Calu3 (cell line): ENCODE data around the gene SHISAL2A. TPM values are rescaled to one million over a fixed set of nuclear protein-coding genes. Genes with fewer than 3 reads are reported as not detected.
"Not testable (repeated sequence)": the region's sequence is repeated elsewhere in the genome, so short reads cannot be mapped to it uniquely, and the experiment has no call there.

Experiments used
- BruUV-seq: library from RNA; stranded (reverse); fragments of 400-500 nt; replicated peaks from 2 replicates; lab custom pipeline; 2021; lab: Mats Ljungman, UMichigan
- CTCF ChIA-PET: fragments of 300-600 bp; sonication (Branson Sonifier 250); formaldehyde crosslinking; loops from one replicate; lab custom pipeline; 2022; ENCODE audit warnings: antibody characterized with exemption; lab: Charles Lee
- DNase-seq: peaks from one replicate; pipeline ENCODE4 v3.0.0; 2022
- H3K27ac Mint-ChIP-seq: one replicate; pipeline ENCODE4 v1.8.0; 2022; ENCODE audit warnings: mixed read lengths; ENCODE audit not compliant: unreplicated experiment
- H3K27me3 Mint-ChIP-seq: one replicate; pipeline ENCODE4 v1.8.0; 2022; ENCODE audit warnings: mixed read lengths; ENCODE audit not compliant: unreplicated experiment
- H3K36me3 Mint-ChIP-seq: one replicate; pipeline ENCODE4 v1.8.0; 2022; ENCODE audit warnings: mild to moderate bottlenecking, moderate library complexity, mixed read lengths; ENCODE audit not compliant: insufficient read depth, unreplicated experiment
- H3K4me1 Mint-ChIP-seq: one replicate; pipeline ENCODE4 v1.8.0; 2022; ENCODE audit warnings: mild to moderate bottlenecking, low read depth, mixed read lengths; ENCODE audit not compliant: unreplicated experiment
- H3K4me3 Mint-ChIP-seq: one replicate; pipeline ENCODE4 v1.8.0; 2022; ENCODE audit warnings: mild to moderate bottlenecking, low read depth, moderate library complexity, mixed read lengths; ENCODE audit not compliant: unreplicated experiment
- H3K9me3 Mint-ChIP-seq: one replicate; pipeline ENCODE4 v1.8.0; 2022; ENCODE audit warnings: low read depth, mixed read lengths; ENCODE audit not compliant: unreplicated experiment
- intact Hi-C: fragments of 100-400 bp; cut with micrococcal nuclease; formaldehyde crosslinking; loops from one replicate; pipeline ENCODE4 v1.10.0; 2022; ENCODE audit not compliant: unreplicated experiment
- total RNA-seq: library from RNA; stranded (reverse); gene quantifications from 2 replicates; pipeline ENCODE4 v1.2.3, GENCODE V29; 2022
- TF ChIP-seq, protein P1 (sequence below): fragments of 200-600 bp; IDR thresholded peaks from one replicate; pipeline ENCODE4 v1.8.0; 2022; ENCODE audit warnings: antibody characterized with exemption; ENCODE audit not compliant: unreplicated experiment

The SHISAL2A gene
- total RNA-seq, 1 experiment from 2014 or later = not detected

DNA sequence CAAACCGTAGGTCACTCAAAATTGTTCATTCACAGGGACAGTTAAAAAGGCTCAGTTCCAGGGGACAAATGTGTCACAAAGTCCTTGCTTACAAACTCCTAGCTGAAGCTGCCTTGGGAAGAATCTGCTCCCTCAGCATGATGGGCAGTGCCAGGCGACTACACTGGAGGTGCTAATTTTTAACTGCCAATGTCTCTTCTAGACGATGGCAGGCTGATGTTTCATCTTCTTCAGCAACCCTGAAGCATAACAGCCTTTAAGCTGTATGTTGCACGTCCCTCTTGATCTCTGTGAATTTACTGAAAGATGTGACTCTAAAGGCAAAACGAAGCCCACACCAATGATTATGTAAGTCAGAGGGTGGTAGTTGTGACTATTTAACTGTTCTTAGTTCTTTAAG is 53.9 kb downstream of the SHISAL2A start:
- CTCF ChIA-PET = interaction anchor here (1.0 to 1.2 kb wide), 2 partner anchors 9 to 134 kb away, joined by 7 read pairs; partner anchors contain the start of gene TUT4
- TF ChIP-seq, protein P1, sequence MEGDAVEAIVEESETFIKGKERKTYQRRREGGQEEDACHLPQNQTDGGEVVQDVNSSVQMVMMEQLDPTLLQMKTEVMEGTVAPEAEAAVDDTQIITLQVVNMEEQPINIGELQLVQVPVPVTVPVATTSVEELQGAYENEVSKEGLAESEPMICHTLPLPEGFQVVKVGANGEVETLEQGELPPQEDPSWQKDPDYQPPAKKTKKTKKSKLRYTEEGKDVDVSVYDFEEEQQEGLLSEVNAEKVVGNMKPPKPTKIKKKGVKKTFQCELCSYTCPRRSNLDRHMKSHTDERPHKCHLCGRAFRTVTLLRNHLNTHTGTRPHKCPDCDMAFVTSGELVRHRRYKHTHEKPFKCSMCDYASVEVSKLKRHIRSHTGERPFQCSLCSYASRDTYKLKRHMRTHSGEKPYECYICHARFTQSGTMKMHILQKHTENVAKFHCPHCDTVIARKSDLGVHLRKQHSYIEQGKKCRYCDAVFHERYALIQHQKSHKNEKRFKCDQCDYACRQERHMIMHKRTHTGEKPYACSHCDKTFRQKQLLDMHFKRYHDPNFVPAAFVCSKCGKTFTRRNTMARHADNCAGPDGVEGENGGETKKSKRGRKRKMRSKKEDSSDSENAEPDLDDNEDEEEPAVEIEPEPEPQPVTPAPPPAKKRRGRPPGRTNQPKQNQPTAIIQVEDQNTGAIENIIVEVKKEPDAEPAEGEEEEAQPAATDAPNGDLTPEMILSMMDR = no peak
- no peaks in the 10 kb centered on the region for H3K4me1 Mint-ChIP-seq
- no TSS peak for BruUV-seq
- no peaks in the 10 kb centered on the region for H3K27me3 Mint-ChIP-seq
- H3K4me3 Mint-ChIP-seq = no peak overlapping the region
- no peaks in the 10 kb centered on the region for H3K9me3 Mint-ChIP-seq
- DNase-seq = no peak
- intact Hi-C loops = loop anchor here (5.0 to 10.0 kb wide), 3 partner anchors 135 to 282 kb away; partner anchors contain the start of genes ORC1, PRPF38A and TUT4
- H3K27ac Mint-ChIP-seq = no peak overlapping the region
- H3K36me3 Mint-ChIP-seq = peaks cover 60% of the 10 kb centered on the region

DNA sequence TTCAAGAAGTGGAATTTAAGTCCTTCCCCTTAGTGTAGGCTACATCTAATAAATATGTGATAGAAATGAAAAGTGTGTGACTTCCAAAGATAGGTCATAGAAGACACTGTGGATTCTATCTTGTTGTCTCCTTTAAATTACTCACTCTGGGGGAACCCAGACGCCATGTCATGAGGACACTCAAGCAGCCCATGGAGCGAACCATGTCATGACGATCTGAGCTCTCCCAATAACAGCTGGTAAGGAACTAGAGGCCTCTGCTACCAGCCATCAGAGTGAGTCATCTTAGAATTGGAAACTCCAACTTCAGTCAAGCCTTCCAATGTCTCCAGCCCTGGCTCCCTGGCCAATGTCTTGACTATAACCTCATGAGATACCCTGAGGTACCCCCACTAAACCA is 58.9 kb downstream of the SHISAL2A start:
- H3K4me3 Mint-ChIP-seq = no peak overlapping the region
- no peak for DNase-seq
- TF ChIP-seq, protein P1 = no peak
- no peak overlapping the region for H3K27ac Mint-ChIP-seq
- H3K9me3 Mint-ChIP-seq = peaks cover 2% of the 10 kb centered on the region
- H3K36me3 Mint-ChIP-seq = peaks cover 48% of the 10 kb centered on the region
- no peaks in the 10 kb centered on the region for H3K27me3 Mint-ChIP-seq
- BruUV-seq = no TSS peak
- CTCF ChIA-PET = interaction anchor here (0.7 to 1.1 kb wide), 2 partner anchors 17 to 454 kb away, joined by 3 read pairs; no protein-coding TSS in a partner anchor
- H3K4me1 Mint-ChIP-seq = peaks cover 7% of the 10 kb centered on the region
- intact Hi-C loops = no loop called here

DNA sequence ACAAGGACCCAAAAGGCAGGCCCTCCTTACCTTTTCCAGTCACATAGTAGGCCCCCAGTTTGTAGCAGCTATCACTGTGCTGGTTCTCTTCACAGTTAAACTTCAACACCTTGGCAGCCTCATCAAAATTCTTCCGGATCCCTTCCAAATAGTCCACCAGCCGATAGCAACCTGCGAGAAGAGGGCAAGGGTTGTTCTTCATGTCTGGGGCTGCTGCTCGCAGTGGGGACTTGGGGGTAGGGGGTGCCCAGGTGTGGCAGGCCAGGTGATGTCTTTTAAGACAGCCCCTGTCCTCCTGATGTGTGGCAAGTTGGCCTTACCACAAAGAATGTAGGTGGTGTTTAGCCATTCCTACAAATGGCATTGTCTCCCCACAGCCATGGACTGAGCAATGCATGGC is 59.7 kb downstream of the SHISAL2A start:
- Mint-ChIP-seq H3K4me3 (no peak overlapping the region), H3K27me3 (no peaks in the 10 kb centered on the region), H3K4me1 (peaks cover 7% of the 10 kb centered on the region), H3K36me3 (peaks cover 48% of the 10 kb centered on the region), H3K9me3 (peaks cover 2% of the 10 kb centered on the region), H3K27ac (no peak overlapping the region)
- CTCF ChIA-PET = no interaction called here
- DNase-seq = no peak
- intact Hi-C loops = no loop called here
- TF ChIP-seq, protein P1 = no peak
- BruUV-seq = no TSS peak

DNA sequence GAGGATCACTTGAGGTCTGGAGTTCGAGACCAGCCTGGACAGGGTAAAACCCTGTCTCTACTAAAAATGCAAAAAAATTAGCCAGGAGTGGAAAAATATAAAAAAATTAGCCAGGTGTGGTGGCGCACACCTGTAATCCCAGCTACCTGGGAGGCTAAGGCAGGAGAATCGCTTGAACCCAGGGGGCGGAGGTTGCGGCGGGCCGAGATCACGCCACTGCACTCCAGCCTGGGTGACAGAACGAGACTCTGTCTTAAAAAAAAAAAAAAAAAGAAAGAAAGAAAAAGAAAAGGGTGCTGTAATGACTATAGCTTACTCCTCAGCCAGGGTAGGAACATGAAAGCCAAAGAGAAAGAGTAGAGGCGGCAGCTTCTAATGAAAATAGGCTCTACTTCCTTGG is 60.4 kb downstream of the SHISAL2A start:
- H3K4me3 Mint-ChIP-seq, H3K27me3 Mint-ChIP-seq, H3K27ac Mint-ChIP-seq, H3K4me1 Mint-ChIP-seq, DNase-seq, intact Hi-C loops, BruUV-seq, CTCF ChIA-PET, H3K9me3 Mint-ChIP-seq: not testable (repeated sequence)
- H3K36me3 Mint-ChIP-seq = peaks cover 49% of the 10 kb centered on the region

DNA sequence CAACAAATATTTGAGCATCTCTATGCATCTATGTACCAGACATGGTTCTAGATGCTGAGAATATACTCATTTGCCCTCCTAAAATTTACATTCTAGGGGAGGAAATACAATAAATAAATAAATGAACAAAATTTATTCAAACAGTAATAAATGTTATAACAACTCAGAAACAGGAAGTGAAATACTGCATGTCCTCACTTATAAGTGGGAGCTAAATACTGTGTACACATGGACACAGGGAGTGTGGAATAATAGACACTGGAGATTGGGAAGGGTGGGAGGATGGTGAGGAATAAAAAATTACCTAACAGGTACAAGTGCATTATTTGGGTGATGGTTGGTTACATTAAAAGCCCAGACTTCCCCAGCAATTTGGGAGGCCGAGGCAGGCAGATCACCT is 60.9 kb downstream of the SHISAL2A start:
- Mint-ChIP-seq H3K4me1 (peaks cover 7% of the 10 kb centered on the region), H3K9me3 (peaks cover 2% of the 10 kb centered on the region), H3K27me3 (no peaks in the 10 kb centered on the region), H3K4me3 (no peak overlapping the region), H3K27ac (no peak overlapping the region), H3K36me3 (peaks cover 47% of the 10 kb centered on the region)
- no peak for DNase-seq
- CTCF ChIA-PET = no interaction called here
- no TSS peak for BruUV-seq
- TF ChIP-seq, protein P1 = no peak
- intact Hi-C loops = no loop called here
